Smooth muscle cell (in vitro differentiated cells): ENCODE measurements around the gene RELL1. TPM values are rescaled to one million over a fixed set of nuclear protein-coding genes. Genes with fewer than 3 reads are reported as not detected.
A peak's percentile ranks its signal among the peaks of the same experiment; 100 is the strongest.

Experiments used
- DNase-seq: peaks from one replicate; lab custom pipeline; 2025; ENCODE audit not compliant: unreplicated experiment; lab: John Stamatoyannopoulos, UW
- H2AFZ ChIP-seq: fragments of 200-600 bp; sonication (generic); 2 replicates; pipeline ENCODE4 v1.6.0; 2016; ENCODE audit warnings: antibody characterized with exemption, low read depth, mild to moderate bottlenecking
- H3F3A ChIP-seq: fragments of 200-600 bp; sonication (generic); 2 replicates; pipeline ENCODE4 v1.6.0; 2017; ENCODE audit warnings: antibody characterized with exemption, low read depth
- H3K27ac ChIP-seq: fragments of 200-600 bp; sonication (generic); 2 replicates; pipeline ENCODE4 v1.5.1; 2016; ENCODE audit warnings: low read depth, mild to moderate bottlenecking
- H3K27me3 ChIP-seq: fragments of 200-600 bp; sonication (generic); 2 replicates; pipeline ENCODE4 v1.6.1; 2016; ENCODE audit warnings: low read depth, mild to moderate bottlenecking
- H3K36me3 ChIP-seq: fragments of 200-600 bp; sonication (generic); 2 replicates; pipeline ENCODE4 v1.5.1; 2016; ENCODE audit warnings: low read depth
- H3K4me1 ChIP-seq: fragments of 200-600 bp; sonication (generic); 2 replicates; pipeline ENCODE4 v1.5.1; 2016; ENCODE audit warnings: low read depth
- H3K4me2 ChIP-seq: fragments of 200-600 bp; sonication (generic); 2 replicates; pipeline ENCODE4 v1.6.0; 2016; ENCODE audit warnings: mild to moderate bottlenecking
- H3K4me3 ChIP-seq: fragments of 200-600 bp; sonication (generic); 2 replicates; pipeline ENCODE4 v1.5.1; 2016; ENCODE audit warnings: mild to moderate bottlenecking
- H3K79me2 ChIP-seq: fragments of 200-600 bp; sonication (generic); 2 replicates; pipeline ENCODE4 v1.6.0; 2016; ENCODE audit warnings: low read depth, mild to moderate bottlenecking
- H3K9ac ChIP-seq: fragments of 200-600 bp; sonication (generic); 2 replicates; pipeline ENCODE4 v1.6.0; 2016; ENCODE audit warnings: low read depth
- H3K9me3 ChIP-seq: fragments of 200-600 bp; sonication (generic); replicated peaks from 2 replicates; pipeline ENCODE4 v1.5.1; 2016; ENCODE audit warnings: low read depth
- H4K20me1 ChIP-seq: fragments of 200-600 bp; sonication (generic); 2 replicates; pipeline ENCODE4 v1.6.0; 2016; ENCODE audit warnings: low read depth
- WGBS: methylation state at CpG from one replicate; pipeline ENCODE4 v1.1.7; 2016; ENCODE audit warnings: low lambda C conversion rate; 5-methylcytosine and 5-hydroxymethylcytosine counted together
- polyA plus RNA-seq: library from polyadenylated mRNA; unstranded; fragments of >200 nt; fragmentation: Nextera tagmentation; extraction: Ambion mirVana; gene quantifications from 2 replicates; pipeline ENCODE4 v1.2.1, GENCODE V29; 2016
- total RNA-seq: library from RNA; depleted of rRNA; stranded (reverse); fragments of >200 nt; gene quantifications from 2 replicates; pipeline ENCODE4 v1.2.3, GENCODE V29; 2014
- TF ChIP-seq, protein P1 (sequence below): fragments of 200-600 bp; sonication (generic); IDR thresholded peaks from 2 replicates; pipeline ENCODE4 v1.5.1; 2017; ENCODE audit warnings: borderline replicate concordance, mild to moderate bottlenecking, antibody characterized with exemption; ENCODE audit not compliant: insufficient read depth, poor library complexity, severe bottlenecking

Gene RELL1
- total and polyA plus RNA-seq, 2 experiments from 2014 or later: 3.5 to 36.3 TPM

DNA sequence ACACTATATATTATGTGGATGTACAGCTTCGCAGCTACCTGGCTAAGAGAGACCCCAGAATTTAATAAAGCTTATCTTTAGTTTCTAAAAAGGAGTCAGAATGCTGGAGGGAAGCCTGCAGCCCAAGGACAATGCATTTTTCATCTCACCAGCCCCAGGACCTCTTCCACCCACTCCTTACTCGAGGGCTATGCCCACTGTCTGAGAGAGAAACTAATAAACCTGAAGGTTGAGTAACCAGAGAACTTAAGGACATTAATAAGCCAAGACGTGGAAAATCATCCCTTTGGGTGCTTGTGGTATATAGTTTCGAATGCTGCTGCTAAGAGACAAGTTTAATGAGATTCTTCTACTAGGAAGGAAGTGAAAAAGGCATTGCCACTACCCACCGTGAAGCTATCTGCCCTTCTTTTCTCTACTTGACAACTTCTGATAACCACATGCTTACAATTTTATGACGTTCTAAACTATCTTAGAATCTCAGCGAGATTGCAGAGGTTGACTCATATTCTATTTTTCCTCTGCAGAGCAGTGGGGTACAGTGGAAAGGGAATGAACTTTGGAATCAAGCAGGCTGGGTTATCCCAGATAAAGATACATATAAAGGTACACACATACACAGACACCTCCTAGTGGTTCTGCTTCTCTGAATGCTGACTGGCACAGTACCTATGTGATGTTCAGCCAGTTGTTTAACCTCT, 3.3 kb downstream of the RELL1 start:
- Histone ChIP-seq H4K20me1 (peaks cover 52% of the 10 kb centered on the region), H3K9ac (no peak overlapping the region), H3F3A (no peaks in the 10 kb centered on the region), H3K79me2 (peaks cover 62% of the 10 kb centered on the region), H3K9me3 (no peaks in the 10 kb centered on the region), H2AFZ (no peak overlapping the region), H3K36me3 (no peaks in the 10 kb centered on the region), H3K4me2 (peak overlapping the region; percentile 37), H3K4me3 (no peak overlapping the region), H3K4me1 (peaks cover 3% of the 10 kb centered on the region), H3K27me3 (no peaks in the 10 kb centered on the region), H3K27ac (no peak overlapping the region)
- TF ChIP-seq, protein P1, sequence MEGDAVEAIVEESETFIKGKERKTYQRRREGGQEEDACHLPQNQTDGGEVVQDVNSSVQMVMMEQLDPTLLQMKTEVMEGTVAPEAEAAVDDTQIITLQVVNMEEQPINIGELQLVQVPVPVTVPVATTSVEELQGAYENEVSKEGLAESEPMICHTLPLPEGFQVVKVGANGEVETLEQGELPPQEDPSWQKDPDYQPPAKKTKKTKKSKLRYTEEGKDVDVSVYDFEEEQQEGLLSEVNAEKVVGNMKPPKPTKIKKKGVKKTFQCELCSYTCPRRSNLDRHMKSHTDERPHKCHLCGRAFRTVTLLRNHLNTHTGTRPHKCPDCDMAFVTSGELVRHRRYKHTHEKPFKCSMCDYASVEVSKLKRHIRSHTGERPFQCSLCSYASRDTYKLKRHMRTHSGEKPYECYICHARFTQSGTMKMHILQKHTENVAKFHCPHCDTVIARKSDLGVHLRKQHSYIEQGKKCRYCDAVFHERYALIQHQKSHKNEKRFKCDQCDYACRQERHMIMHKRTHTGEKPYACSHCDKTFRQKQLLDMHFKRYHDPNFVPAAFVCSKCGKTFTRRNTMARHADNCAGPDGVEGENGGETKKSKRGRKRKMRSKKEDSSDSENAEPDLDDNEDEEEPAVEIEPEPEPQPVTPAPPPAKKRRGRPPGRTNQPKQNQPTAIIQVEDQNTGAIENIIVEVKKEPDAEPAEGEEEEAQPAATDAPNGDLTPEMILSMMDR: no peak
- no peak for DNase-seq
- WGBS: 28% methylated on average over 7 of the region's 7 CpGs

- H3K9ac ChIP-seq: no peak overlapping the region
- WGBS: 100% methylated on average over 1 of the region's 1 CpG
- no peak overlapping the region for H3K4me2 ChIP-seq
- TF ChIP-seq, protein P1: no peak
- no peak for DNase-seq
- H3K9me3 ChIP-seq: no peaks in the 10 kb centered on the region
- peaks cover 72% of the 10 kb centered on the region for H3K79me2 ChIP-seq
- H2AFZ ChIP-seq: no peak overlapping the region
- H3K27me3 ChIP-seq: no peaks in the 10 kb centered on the region
- peaks cover 80% of the 10 kb centered on the region for H4K20me1 ChIP-seq
- no peaks in the 10 kb centered on the region for H3F3A ChIP-seq
- H3K4me1 ChIP-seq: no peaks in the 10 kb centered on the region
- H3K4me3 ChIP-seq: no peak overlapping the region
- H3K36me3 ChIP-seq: no peaks in the 10 kb centered on the region
- no peak overlapping the region for H3K27ac ChIP-seq
Observed at GRCh38 chr4:37680089-37680488, 6.1 kb downstream of the RELL1 start.

- Histone ChIP-seq H4K20me1 (peaks cover 83% of the 10 kb centered on the region), H3K9me3 (no peaks in the 10 kb centered on the region), H3K4me1 (no peaks in the 10 kb centered on the region), H3K9ac (no peak overlapping the region), H3K27ac (no peak overlapping the region), H3K27me3 (no peaks in the 10 kb centered on the region), H2AFZ (no peak overlapping the region), H3K4me3 (no peak overlapping the region), H3K4me2 (no peak overlapping the region), H3K36me3 (no peaks in the 10 kb centered on the region), H3F3A (no peaks in the 10 kb centered on the region), H3K79me2 (peaks cover 65% of the 10 kb centered on the region)
- WGBS: 96% methylated on average over 2 of the region's 2 CpGs
- no peak for DNase-seq
- TF ChIP-seq, protein P1: no peak
Observed at GRCh38 chr4:37679301-37679700, 6.9 kb downstream of the RELL1 start.

DNA sequence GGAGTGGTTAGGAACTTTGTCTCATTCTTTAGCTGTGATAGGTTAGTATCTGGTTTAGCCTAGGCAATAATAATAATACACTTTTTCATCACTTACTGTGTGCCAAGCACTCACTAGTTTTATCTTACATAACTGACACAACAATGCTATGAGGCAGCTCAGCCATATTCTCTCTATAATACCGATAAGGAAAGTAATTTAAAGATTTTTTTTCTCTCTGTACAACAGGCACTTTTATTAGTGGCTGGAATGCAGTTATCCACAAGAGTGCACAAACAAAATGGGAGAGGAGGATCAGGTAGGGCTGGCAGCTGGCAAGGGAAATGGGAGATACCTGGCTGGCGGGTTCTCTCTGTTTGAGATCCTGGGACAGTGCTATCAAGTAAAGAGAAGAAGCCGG, 7.6 kb downstream of the RELL1 start:
- no peak overlapping the region for H3K9ac ChIP-seq
- H3K79me2 ChIP-seq: peaks cover 60% of the 10 kb centered on the region
- H3F3A ChIP-seq: no peaks in the 10 kb centered on the region
- WGBS: 92% methylated on average over 3 of the region's 3 CpGs
- DNase-seq: no peak
- H4K20me1 ChIP-seq: peaks cover 84% of the 10 kb centered on the region
- no peaks in the 10 kb centered on the region for H3K27me3 ChIP-seq
- no peak overlapping the region for H2AFZ ChIP-seq
- H3K9me3 ChIP-seq: no peaks in the 10 kb centered on the region
- TF ChIP-seq, protein P1: no peak
- no peak overlapping the region for H3K4me2 ChIP-seq
- H3K27ac ChIP-seq: no peak overlapping the region
- no peaks in the 10 kb centered on the region for H3K36me3 ChIP-seq
- H3K4me1 ChIP-seq: no peaks in the 10 kb centered on the region
- no peak overlapping the region for H3K4me3 ChIP-seq
